Transverse colon (tissue), 4 donors: ENCODE results near the gene ST6GALNAC5. TPM values are rescaled to one million over a fixed set of nuclear protein-coding genes. Genes with fewer than 3 reads are reported as not detected.

Experiments
- DNase-seq: peaks from one replicate; pipeline ENCODE4 v3.0.0-alpha.2; 2019
- H3K27ac ChIP-seq, 4 donors: fragments of 200-600 bp; sonication (generic); 2 replicates each; pipeline ENCODE4 v1.5.1; 2016 to 2018; ENCODE audit warnings: inconsistent platforms in 4 of 4
- H3K27me3 ChIP-seq: fragments of 200-600 bp; sonication (generic); 2 replicates; pipeline ENCODE4 v1.5.1; 2017; ENCODE audit warnings: inconsistent platforms
- H3K36me3 ChIP-seq, 4 donors: fragments of 200-600 bp; sonication (generic); 2 replicates each; pipeline ENCODE4 v1.5.1; 2017 to 2019; ENCODE audit warnings: inconsistent platforms in 4 of 4
- H3K4me1 ChIP-seq, 4 donors: fragments of 200-600 bp; sonication (generic); 2 replicates each; pipeline ENCODE4 v1.5.1; 2017 to 2020; ENCODE audit warnings: inconsistent platforms in 4 of 4
- H3K4me3 ChIP-seq, 4 donors: fragments of 200-600 bp; sonication (generic); 1 replicate in 1 of 4; 2 replicates in 3 of 4; pipeline versions ENCODE4 v1.5.1 to v1.6.1; 2017 to 2019; ENCODE audit warnings: inconsistent platforms in 4 of 4
- H3K9me3 ChIP-seq, 2 donors: fragments of 200-600 bp; sonication (generic); 2 replicates each; pipeline ENCODE4 v1.5.1; 2017 to 2019; ENCODE audit warnings: inconsistent platforms in 2 of 2
- EP300 ChIP-seq: sonication (generic); formaldehyde crosslinking; IDR thresholded peaks from one replicate; pipeline ENCODE4 v1.6.1; 2017; ENCODE audit warnings: antibody characterized with exemption, low read depth
- POLR2A ChIP-seq: fragments of 450-650 bp; IDR thresholded peaks from one replicate; pipeline ENCODE4 v1.6.1; 2016; ENCODE audit warnings: antibody characterized with exemption, mild to moderate bottlenecking, moderate library complexity
- POLR2AphosphoS5 ChIP-seq, 3 donors: sonication (generic); formaldehyde crosslinking; IDR thresholded peaks; one replicate each; pipeline ENCODE4 v1.6.1; 2016; ENCODE audit warnings: antibody characterized with exemption in 3 of 3
- WGBS, 2 donors: methylation state at CpG; one replicate each; pipeline ENCODE4 v1.1.5; 2018; ENCODE audit warnings: low coverage in 1 of 2; 5-methylcytosine and 5-hydroxymethylcytosine counted together
- in situ Hi-C, 4 donors: fragments of 200-750 bp; cut with MboI; loops; one replicate each; pipeline versions ENCODE4 v1.15.0 to v1.15.1; 2017; ENCODE audit warnings: low sequenced_read_pairs in 3 of 4, low pct_ligation_motif_present in 1 of 4, low pct_unique_long_range_greater_than_20kb in 1 of 4
- intact Hi-C: fragments of 100-400 bp; cut with DNase I; formaldehyde crosslinking; loops from one replicate; pipeline ENCODE4 v1.15.1; 2023; ENCODE audit warnings: low total_unique reads
- total RNA-seq, 4 donors: library from RNA; depleted of rRNA; stranded (reverse); fragments of >200 nt; gene quantifications; one replicate each; pipeline ENCODE4 v1.1.0, GENCODE V29; 2016
- TF ChIP-seq, protein P1 (sequence below), 5 experiments: fragments of 200-600 bp in 3 of 5; fragments of 450-650 bp in 2 of 5; sonication (generic) in 3 of 5; IDR thresholded peaks; 1 replicate in 2 of 5; 2 replicates in 3 of 5; pipeline ENCODE4 v1.5.1; 2016 to 2017; ENCODE audit warnings: antibody characterized with exemption in 5 of 5, inconsistent platforms in 3 of 5, mild to moderate bottlenecking in 2 of 5, moderate library complexity in 1 of 5

Gene ST6GALNAC5
- total RNA-seq, 4 donors from 2014 or later: 0.80 to 12.3 (median 1.9) TPM

DNA sequence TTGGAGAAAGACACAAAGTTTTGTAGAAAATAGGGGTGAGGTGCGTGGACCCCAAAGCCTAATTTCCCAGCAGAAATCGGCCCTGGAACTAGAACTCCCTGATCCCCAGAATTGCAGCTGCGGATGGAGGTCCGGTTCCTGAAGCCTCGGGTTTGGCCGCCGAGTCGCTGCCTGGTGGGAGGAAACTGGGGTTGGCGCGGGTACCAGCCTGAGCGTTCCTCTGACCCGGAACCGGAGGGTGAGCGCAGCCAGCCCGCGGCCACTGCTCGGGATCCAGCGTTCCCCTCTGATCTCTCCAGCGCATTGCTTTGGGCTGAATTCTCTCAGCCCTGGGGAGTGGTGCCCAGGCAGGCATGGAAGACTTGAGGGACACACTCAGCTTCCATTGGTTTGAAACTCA, 1.6 kb downstream of the ST6GALNAC5 start:
- peaks cover 0 to 12% (median 4%) of the 10 kb centered on the region in 4 donors for H3K4me1 ChIP-seq
- TF ChIP-seq POLR2AphosphoS5 (IDR thresholded peaks at IDR 0.05) (no peak), EP300 (no peak), POLR2A (no peak)
- in situ Hi-C loops: no loop called here
- H3K36me3 ChIP-seq: no peaks in the 10 kb centered on the region
- H3K4me3 ChIP-seq: peak overlapping the region in 3 of 4 donors; percentile 31 to 50 (median 37)
- WGBS, 2 donors: 24% methylated on average over 19 of the region's 19 CpGs; no CpG with 5 or more reads in 1 of the 2 donors
- H3K9me3 ChIP-seq: no peaks in the 10 kb centered on the region
- intact Hi-C loops: no loop called here
- peaks cover 64% of the 10 kb centered on the region for H3K27me3 ChIP-seq
- DNase-seq: no peak
- H3K27ac ChIP-seq: peak overlapping the region in 1 of 4 donors; percentile 42

DNA sequence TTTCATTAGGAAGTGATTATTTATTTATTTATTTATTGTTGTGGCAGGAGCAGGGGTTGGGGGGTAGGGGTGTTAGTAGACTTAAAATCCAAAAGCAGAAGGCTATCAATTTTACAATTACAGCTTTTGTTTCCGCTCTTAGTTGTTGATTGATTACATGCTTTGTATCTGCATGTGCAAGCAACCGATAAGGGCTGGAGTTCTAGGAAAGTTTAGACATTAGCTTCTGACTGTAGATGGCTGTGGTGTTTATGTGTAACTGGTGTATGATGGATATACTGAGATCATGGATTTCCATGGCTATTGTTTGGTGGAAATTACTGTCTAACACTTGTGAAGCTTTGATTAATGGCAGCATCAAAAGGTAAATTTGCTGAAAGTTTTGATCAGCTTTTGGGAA, 2.8 kb downstream of the ST6GALNAC5 start:
- Histone ChIP-seq H3K36me3 (no peaks in the 10 kb centered on the region), H3K4me1 (peaks cover 0 to 12% (median 4%) of the 10 kb centered on the region in 4 donors), H3K27ac (no peak overlapping the region), H3K27me3 (peaks cover 53% of the 10 kb centered on the region), H3K4me3 (no peak overlapping the region), H3K9me3 (no peaks in the 10 kb centered on the region)
- WGBS, 2 donors: 82 to 83% methylated on average over 1 to 2 of the region's 2 CpGs
- intact Hi-C loops (no loop called here), in situ Hi-C loops (no loop called here)
- no peak for DNase-seq
- TF ChIP-seq POLR2A: no peak
- TF ChIP-seq POLR2AphosphoS5 (IDR thresholded peaks at IDR 0.05): no peak
- TF ChIP-seq EP300: no peak
- TF ChIP-seq, protein P1, sequence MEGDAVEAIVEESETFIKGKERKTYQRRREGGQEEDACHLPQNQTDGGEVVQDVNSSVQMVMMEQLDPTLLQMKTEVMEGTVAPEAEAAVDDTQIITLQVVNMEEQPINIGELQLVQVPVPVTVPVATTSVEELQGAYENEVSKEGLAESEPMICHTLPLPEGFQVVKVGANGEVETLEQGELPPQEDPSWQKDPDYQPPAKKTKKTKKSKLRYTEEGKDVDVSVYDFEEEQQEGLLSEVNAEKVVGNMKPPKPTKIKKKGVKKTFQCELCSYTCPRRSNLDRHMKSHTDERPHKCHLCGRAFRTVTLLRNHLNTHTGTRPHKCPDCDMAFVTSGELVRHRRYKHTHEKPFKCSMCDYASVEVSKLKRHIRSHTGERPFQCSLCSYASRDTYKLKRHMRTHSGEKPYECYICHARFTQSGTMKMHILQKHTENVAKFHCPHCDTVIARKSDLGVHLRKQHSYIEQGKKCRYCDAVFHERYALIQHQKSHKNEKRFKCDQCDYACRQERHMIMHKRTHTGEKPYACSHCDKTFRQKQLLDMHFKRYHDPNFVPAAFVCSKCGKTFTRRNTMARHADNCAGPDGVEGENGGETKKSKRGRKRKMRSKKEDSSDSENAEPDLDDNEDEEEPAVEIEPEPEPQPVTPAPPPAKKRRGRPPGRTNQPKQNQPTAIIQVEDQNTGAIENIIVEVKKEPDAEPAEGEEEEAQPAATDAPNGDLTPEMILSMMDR (IDR thresholded peaks at IDR 0.05): no peak

DNA sequence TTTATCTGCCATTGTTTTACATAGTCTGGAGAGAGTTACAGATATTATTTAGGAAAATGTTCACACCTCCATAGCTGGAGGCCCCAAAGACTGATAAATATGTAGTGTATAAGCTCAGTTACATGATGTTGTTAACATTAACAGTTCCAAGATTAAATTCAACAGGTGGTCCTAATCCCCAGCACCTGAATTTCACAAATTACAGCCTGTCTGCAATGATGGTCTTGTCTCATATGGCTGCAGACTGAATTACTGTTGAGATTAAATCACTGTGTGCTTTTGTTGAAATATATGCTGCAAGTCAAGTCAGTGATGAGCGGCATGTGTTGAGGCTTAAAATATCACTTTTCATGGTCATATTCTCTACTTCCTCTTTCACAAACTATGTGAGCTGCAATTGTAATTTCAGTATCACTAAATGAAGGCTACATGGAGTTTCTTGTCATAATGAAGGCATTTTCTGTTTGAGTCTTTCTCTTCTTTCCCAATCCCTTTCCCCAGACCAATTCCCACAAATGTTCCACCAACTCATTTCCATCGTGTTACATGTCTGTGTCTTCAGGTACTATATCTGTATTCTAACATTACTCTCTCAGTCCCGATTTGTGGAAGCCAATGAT, 4.2 kb downstream of the ST6GALNAC5 start:
- in situ Hi-C loops (no loop called here), intact Hi-C loops (no loop called here)
- 77 to 82% methylated on average over 2 to 3 of the region's 3 CpGs for WGBS, 2 donors
- Histone ChIP-seq H3K27ac (no peak overlapping the region), H3K27me3 (peaks cover 39% of the 10 kb centered on the region), H3K4me1 (peaks cover 0 to 12% (median 4%) of the 10 kb centered on the region in 4 donors), H3K9me3 (no peaks in the 10 kb centered on the region), H3K36me3 (no peaks in the 10 kb centered on the region), H3K4me3 (no peak overlapping the region)
- no peak for DNase-seq
- TF ChIP-seq, protein P1 (IDR thresholded peaks at IDR 0.05): no peak
- no peak for TF ChIP-seq POLR2AphosphoS5 (IDR thresholded peaks at IDR 0.05)
- TF ChIP-seq POLR2A: no peak
- TF ChIP-seq EP300: no peak

DNA sequence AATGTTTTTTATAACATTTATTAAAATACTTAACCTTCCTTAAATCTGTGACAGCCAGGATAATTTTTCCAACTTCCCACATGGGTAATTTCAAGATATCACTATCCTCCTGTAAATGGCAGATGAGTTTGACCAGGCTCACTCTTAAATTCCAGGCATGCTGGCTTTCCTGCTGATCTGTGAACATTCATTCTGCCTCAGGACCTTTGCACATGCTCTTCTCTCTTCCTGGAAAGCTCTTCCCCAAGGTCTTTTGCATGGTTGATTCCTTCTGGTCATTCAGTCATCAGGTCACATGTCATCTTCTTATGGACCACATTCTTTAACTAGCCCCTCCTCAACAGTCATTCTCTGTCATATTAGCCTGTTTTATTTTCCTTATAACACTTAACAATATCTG, 5.7 kb downstream of the ST6GALNAC5 start:
- no peaks in the 10 kb centered on the region for H3K9me3 ChIP-seq
- peaks cover 24% of the 10 kb centered on the region for H3K27me3 ChIP-seq
- peaks cover 0 to 3% (median under 1%) of the 10 kb centered on the region in 4 donors for H3K4me1 ChIP-seq
- H3K27ac ChIP-seq: no peak overlapping the region
- in situ Hi-C loops (no loop called here), intact Hi-C loops (no loop called here)
- DNase-seq: no peak
- no peaks in the 10 kb centered on the region for H3K36me3 ChIP-seq
- no peak overlapping the region for H3K4me3 ChIP-seq
- TF ChIP-seq POLR2A (no peak), EP300 (no peak), POLR2AphosphoS5 (IDR thresholded peaks at IDR 0.05) (no peak)
- TF ChIP-seq, protein P1 (IDR thresholded peaks at IDR 0.05): no peak
